Rectal smooth muscle tissue (tissue), 1 donor: ENCODE measurements around the gene GPC5.
"Not testable (repeated sequence)": the region's sequence is repeated elsewhere in the genome, so short reads cannot be mapped to it uniquely, and the experiment has no call there.

ENCODE experiments used
- H3K27ac ChIP-seq: one replicate; pipeline ENCODE4 v1.7.0; 2013; ENCODE audit warnings: low read depth, low read length, inconsistent platforms
- H3K27me3 ChIP-seq: one replicate; pipeline ENCODE4 v1.7.0; 2013; ENCODE audit warnings: low read length; ENCODE audit not compliant: control insufficient read depth, insufficient read depth
- H3K36me3 ChIP-seq: one replicate; pipeline ENCODE4 v1.7.0; 2013; ENCODE audit warnings: low read length; ENCODE audit not compliant: control insufficient read depth, insufficient read depth
- H3K4me1 ChIP-seq: one replicate; pipeline ENCODE4 v1.7.0; 2013; ENCODE audit warnings: low read length; ENCODE audit not compliant: control insufficient read depth, insufficient read depth
- H3K4me3 ChIP-seq: one replicate; pipeline ENCODE4 v1.7.0; 2013; ENCODE audit warnings: low read length
- H3K9ac ChIP-seq: one replicate; pipeline ENCODE4 v1.7.0; 2013; ENCODE audit warnings: low read length

GPC5 gene

GRCh38 chr13:92719868-92720267, 1321.4 kb downstream of the GPC5 start:
- Histone ChIP-seq H3K4me1 (peaks cover 2% of the 10 kb centered on the region), H3K9ac (no peak overlapping the region), H3K27ac (no peak overlapping the region), H3K27me3 (no peaks in the 10 kb centered on the region), H3K4me3 (no peak overlapping the region), H3K36me3 (no peaks in the 10 kb centered on the region)

- Histone ChIP-seq H3K4me1 (peaks cover 2% of the 10 kb centered on the region), H3K27ac (no peak overlapping the region), H3K4me3 (no peak overlapping the region), H3K36me3 (no peaks in the 10 kb centered on the region), H3K9ac (no peak overlapping the region), H3K27me3 (no peaks in the 10 kb centered on the region)
Measured at GRCh38 chr13:92721620-92722019, 1323.2 kb downstream of the GPC5 start.

- Histone ChIP-seq H3K27ac (no peak overlapping the region), H3K9ac (no peak overlapping the region), H3K4me3 (no peak overlapping the region), H3K4me1 (no peaks in the 10 kb centered on the region), H3K36me3 (no peaks in the 10 kb centered on the region), H3K27me3 (no peaks in the 10 kb centered on the region)
Measured at GRCh38 chr13:92727118-92727517, 1328.7 kb downstream of the GPC5 start.

GRCh38 chr13:92734068-92734467, 1335.6 kb downstream of the GPC5 start:
- Histone ChIP-seq H3K9ac (no peak overlapping the region), H3K4me3 (no peak overlapping the region), H3K27me3 (no peaks in the 10 kb centered on the region), H3K4me1 (no peaks in the 10 kb centered on the region), H3K36me3 (no peaks in the 10 kb centered on the region), H3K27ac (no peak overlapping the region)

GRCh38 chr13:92734545-92734944, 1336.1 kb downstream of the GPC5 start:
- H3K36me3 ChIP-seq = no peaks in the 10 kb centered on the region
- no peak overlapping the region for H3K4me3 ChIP-seq
- H3K4me1 ChIP-seq = no peaks in the 10 kb centered on the region
- no peaks in the 10 kb centered on the region for H3K27me3 ChIP-seq
- H3K27ac ChIP-seq = no peak overlapping the region
- H3K9ac ChIP-seq = no peak overlapping the region

- Histone ChIP-seq H3K27me3 (no peaks in the 10 kb centered on the region), H3K4me1 (no peaks in the 10 kb centered on the region), H3K9ac (no peak overlapping the region), H3K27ac (no peak overlapping the region), H3K4me3 (no peak overlapping the region), H3K36me3 (no peaks in the 10 kb centered on the region)
Measured at GRCh38 chr13:92735909-92736308, 1337.5 kb downstream of the GPC5 start.

- H3K27ac ChIP-seq = no peak overlapping the region
- no peak overlapping the region for H3K9ac ChIP-seq
- H3K4me3 ChIP-seq = no peak overlapping the region
- no peaks in the 10 kb centered on the region for H3K27me3 ChIP-seq
- H3K4me1 ChIP-seq = no peaks in the 10 kb centered on the region
- H3K36me3 ChIP-seq = no peaks in the 10 kb centered on the region
Measured at GRCh38 chr13:92739306-92739818, 1340.9 kb downstream of the GPC5 start.

- H3K27ac ChIP-seq = no peak overlapping the region
- H3K27me3 ChIP-seq = no peaks in the 10 kb centered on the region
- no peaks in the 10 kb centered on the region for H3K4me1 ChIP-seq
- no peak overlapping the region for H3K4me3 ChIP-seq
- no peak overlapping the region for H3K9ac ChIP-seq
- H3K36me3 ChIP-seq = no peaks in the 10 kb centered on the region
Measured at GRCh38 chr13:92743992-92744391, 1345.6 kb downstream of the GPC5 start.

- no peak overlapping the region for H3K27ac ChIP-seq
- H3K9ac ChIP-seq = no peak overlapping the region
- no peaks in the 10 kb centered on the region for H3K36me3 ChIP-seq
- no peaks in the 10 kb centered on the region for H3K27me3 ChIP-seq
- H3K4me3 ChIP-seq = no peak overlapping the region
- no peaks in the 10 kb centered on the region for H3K4me1 ChIP-seq
Measured at GRCh38 chr13:92745258-92745657, 1346.8 kb downstream of the GPC5 start.

- H3K36me3 ChIP-seq, H3K4me1 ChIP-seq, H3K27ac ChIP-seq, H3K4me3 ChIP-seq, H3K9ac ChIP-seq, H3K27me3 ChIP-seq: not testable (repeated sequence)
Measured at GRCh38 chr13:92752705-92753104, 1354.3 kb downstream of the GPC5 start.

GRCh38 chr13:92761710-92762109, 1363.3 kb downstream of the GPC5 start:
- Histone ChIP-seq H3K4me3 (no peak overlapping the region), H3K9ac (no peak overlapping the region), H3K4me1 (no peaks in the 10 kb centered on the region), H3K27ac (no peak overlapping the region), H3K27me3 (no peaks in the 10 kb centered on the region), H3K36me3 (no peaks in the 10 kb centered on the region)

GRCh38 chr13:92767468-92767867, 1369.0 kb downstream of the GPC5 start:
- H3K27ac ChIP-seq = no peak overlapping the region
- H3K4me3 ChIP-seq = no peak overlapping the region
- H3K36me3 ChIP-seq = no peaks in the 10 kb centered on the region
- H3K27me3 ChIP-seq = no peaks in the 10 kb centered on the region
- no peak overlapping the region for H3K9ac ChIP-seq
- H3K4me1 ChIP-seq = no peaks in the 10 kb centered on the region

- no peaks in the 10 kb centered on the region for H3K36me3 ChIP-seq
- no peak overlapping the region for H3K27ac ChIP-seq
- no peak overlapping the region for H3K9ac ChIP-seq
- H3K4me1 ChIP-seq = no peaks in the 10 kb centered on the region
- H3K4me3 ChIP-seq = no peak overlapping the region
- no peaks in the 10 kb centered on the region for H3K27me3 ChIP-seq
Measured at GRCh38 chr13:92768602-92769001, 1370.2 kb downstream of the GPC5 start.
